Left renal cortex interstitium (tissue), 4 donors: Measurements from ENCODE around the gene RPAP3. TPM values are rescaled to one million over a fixed set of nuclear protein-coding genes. Genes with fewer than 3 reads are reported as not detected.

Experiments
- DNase-seq, 4 donors: peaks; one replicate each; pipeline ENCODE4 v3.0.0-alpha.2; 2013; ENCODE audit warnings: low read depth in 4 of 4, low spot score in 2 of 4, missing footprints in 1 of 4
- polyA plus RNA-seq, 4 donors: library from polyadenylated mRNA; unstranded; fragments of 120-200 nt; gene quantifications; one replicate each; pipeline ENCODE4 v1.2.1, GENCODE V29; 2013; ENCODE audit not compliant: insufficient read length in 4 of 4

Gene RPAP3
- polyA plus RNA-seq, 4 donors: 41.2 to 52.3 (median 46.8) TPM

- no peak for DNase-seq
Observed at GRCh38 chr12:47722941-47723631, 17.3 kb upstream of the RPAP3 start.

- no peak for DNase-seq
Observed at GRCh38 chr12:47722136-47722834, 16.5 kb upstream of the RPAP3 start.

- no peak for DNase-seq
Observed at GRCh38 chr12:47721431-47721973, 15.7 kb upstream of the RPAP3 start.

- no peak for DNase-seq
Observed at GRCh38 chr12:47718531-47718930, 12.7 kb upstream of the RPAP3 start.

GRCh38 chr12:47717443-47718193 lies 11.8 kb upstream of the RPAP3 start:
- DNase-seq: peak in 1 of 4 donors; percentile 68

GRCh38 chr12:47717046-47717442 lies 11.2 kb upstream of the RPAP3 start:
- DNase-seq: no peak

GRCh38 chr12:47715877-47716548 lies 10.2 kb upstream of the RPAP3 start:
- DNase-seq: no peak

- DNase-seq: no peak
Observed at GRCh38 chr12:47715393-47715876, 9.6 kb upstream of the RPAP3 start.

GRCh38 chr12:47714826-47715386 lies 9.1 kb upstream of the RPAP3 start:
- DNase-seq: no peak

- no peak for DNase-seq
Observed at GRCh38 chr12:47712171-47712570, 6.3 kb upstream of the RPAP3 start.

GRCh38 chr12:47711448-47711847 lies 5.6 kb upstream of the RPAP3 start:
- DNase-seq: no peak

GRCh38 chr12:47710278-47710677 lies 4.4 kb upstream of the RPAP3 start:
- no peak for DNase-seq

GRCh38 chr12:47709671-47710070 lies 3.8 kb upstream of the RPAP3 start:
- DNase-seq: no peak

- DNase-seq: no peak
Observed at GRCh38 chr12:47709237-47709636, 3.4 kb upstream of the RPAP3 start.

GRCh38 chr12:47707905-47708543 lies 2.2 kb upstream of the RPAP3 start:
- DNase-seq: no peak

GRCh38 chr12:47707355-47707754 lies 1.5 kb upstream of the RPAP3 start:
- DNase-seq: no peak

- DNase-seq: no peak
Observed at GRCh38 chr12:47705229-47705565, 633 bp downstream of the RPAP3 start.

- DNase-seq: no peak
Observed at GRCh38 chr12:47704719-47705118, 1.1 kb downstream of the RPAP3 start.

GRCh38 chr12:47700263-47700662 lies 5.6 kb downstream of the RPAP3 start:
- no peak for DNase-seq

- no peak for DNase-seq
Observed at GRCh38 chr12:47698631-47699030, 7.2 kb downstream of the RPAP3 start.
